ENCODE results near the gene FLACC1. TPM values are rescaled to one million over a fixed set of nuclear protein-coding genes. Genes with fewer than 3 reads are reported as not detected.

Gene FLACC1
- total and polyA plus RNA-seq, 2 of the 8 experiments (the other 6 are each of a cell fraction or from before 2014, with no cell fraction given): 0.58 TPM; not detected in 1

GRCh38 chr2:201262718-201263117, 94.4 kb downstream of the FLACC1 start (continued):
- TF ChIP-seq CHD7 (IDR thresholded peaks at IDR 0.05; ENCODE audit: insufficient replicate concordance, low read length) (no peak), GABPA (IDR thresholded peaks at IDR 0.05; ENCODE audit: borderline replicate concordance, insufficient read depth, low read length) (no peak), TAF1 (IDR thresholded peaks at IDR 0.05; ENCODE audit: low read depth, low read length) (no peak)

Measured in H1 (cell line).